ENCODE data around the gene NOX5. TPM values are rescaled to one million over a fixed set of nuclear protein-coding genes. Genes with fewer than 3 reads are reported as not detected.

Gene NOX5
- total RNA-seq, 2 experiments from 2014 or later, result not detected

GRCh38 chr15:69025320-69025719 lies 10.8 kb downstream of the NOX5 start:
- Mint-ChIP-seq H3K36me3 (ENCODE audit: low read depth) (no peaks in the 10 kb centered on the region), H3K4me1 (ENCODE audit: low read depth) (no peaks in the 10 kb centered on the region), H3K27me3 (peaks cover 8% of the 10 kb centered on the region), H3K9me3 (no peaks in the 10 kb centered on the region), H3K27ac (no peak overlapping the region), H3K4me3 (no peak overlapping the region)
- intact Hi-C loops (cut with DNase I, micrococcal nuclease), result no loop called here
- Histone ChIP-seq H3K36me3 (ENCODE audit: insufficient read depth, low read length) (no peaks in the 10 kb centered on the region), H3K4me1 (ENCODE audit: insufficient read depth, low read length) (no peaks in the 10 kb centered on the region), H3K9me3 (ENCODE audit: control insufficient read depth in 1 of 2, insufficient read depth in 1 of 2, low read length in 2 of 2) (no peaks in the 10 kb centered on the region), H3K27me3 (ENCODE audit: control insufficient read depth in 1 of 2, insufficient read depth in 2 of 2, low read length in 2 of 2) (peaks cover 3 to 4% of the 10 kb centered on the region in 2 experiments), H3K4me3 (ENCODE audit: low read length) (no peak overlapping the region), H3K27ac (ENCODE audit: low read depth in 1 of 2, low read length in 2 of 2) (no peak overlapping the region)
- no peak for TF ChIP-seq CTCF (IDR thresholded peaks at IDR 0.05)
- ATAC-seq (ENCODE audit: poor library complexity) (no peak), DNase-seq (no peak)
- CTCF ChIA-PET, result no interaction called here
- POLR2A ChIA-PET, result no interaction called here

GRCh38 chr15:69026355-69026754 lies 11.9 kb downstream of the NOX5 start:
- intact Hi-C loops (cut with DNase I, micrococcal nuclease), result no loop called here
- Histone ChIP-seq H3K9me3 (ENCODE audit: control insufficient read depth in 1 of 2, insufficient read depth in 1 of 2, low read length in 2 of 2) (no peaks in the 10 kb centered on the region), H3K36me3 (ENCODE audit: insufficient read depth, low read length) (no peaks in the 10 kb centered on the region), H3K4me3 (ENCODE audit: low read length) (no peak overlapping the region), H3K4me1 (ENCODE audit: insufficient read depth, low read length) (peaks cover 1% of the 10 kb centered on the region), H3K27ac (ENCODE audit: low read depth in 1 of 2, low read length in 2 of 2) (no peak overlapping the region), H3K27me3 (ENCODE audit: control insufficient read depth in 1 of 2, insufficient read depth in 2 of 2, low read length in 2 of 2) (peaks cover 3 to 7% of the 10 kb centered on the region in 2 experiments)
- Mint-ChIP-seq H3K9me3 (no peaks in the 10 kb centered on the region), H3K4me3 (no peak overlapping the region), H3K4me1 (ENCODE audit: low read depth) (peaks cover 4% of the 10 kb centered on the region), H3K27me3 (peaks cover 17% of the 10 kb centered on the region), H3K27ac (no peak overlapping the region), H3K36me3 (ENCODE audit: low read depth) (no peaks in the 10 kb centered on the region)
- CTCF ChIA-PET, result no interaction called here
- ATAC-seq (ENCODE audit: poor library complexity) (no peak), DNase-seq (no peak)
- POLR2A ChIA-PET, result no interaction called here
- no peak for TF ChIP-seq CTCF (IDR thresholded peaks at IDR 0.05)

GRCh38 chr15:69027976-69028518 lies 13.6 kb downstream of the NOX5 start:
- H3K4me3 ChIP-seq (ENCODE audit: low read length), result no peak overlapping the region
- no peak for DNase-seq

More at GRCh38 chr15:69027976-69028518, 13.6 kb downstream of the NOX5 start:
- intact Hi-C loops (cut with DNase I, micrococcal nuclease), result no loop called here
- TF ChIP-seq CTCF (IDR thresholded peaks at IDR 0.05), result no peak
- no peak overlapping the region for H3K4me3 Mint-ChIP-seq
- peaks cover 9% of the 10 kb centered on the region for H3K4me1 Mint-ChIP-seq (ENCODE audit: low read depth)
- CTCF ChIA-PET, result no interaction called here
- H3K27me3 Mint-ChIP-seq, result peaks cover 17% of the 10 kb centered on the region
- H3K9me3 Mint-ChIP-seq, result no peaks in the 10 kb centered on the region
- Histone ChIP-seq H3K36me3 (ENCODE audit: insufficient read depth, low read length) (no peaks in the 10 kb centered on the region), H3K27me3 (ENCODE audit: control insufficient read depth in 1 of 2, insufficient read depth in 2 of 2, low read length in 2 of 2) (peaks cover 3 to 13% of the 10 kb centered on the region in 2 experiments), H3K9me3 (ENCODE audit: control insufficient read depth in 1 of 2, insufficient read depth in 1 of 2, low read length in 2 of 2) (no peaks in the 10 kb centered on the region), H3K27ac (ENCODE audit: low read depth in 1 of 2, low read length in 2 of 2) (no peak overlapping the region), H3K4me1 (ENCODE audit: insufficient read depth, low read length) (peaks cover 6% of the 10 kb centered on the region)
- H3K27ac Mint-ChIP-seq, result no peak overlapping the region
- no peak for ATAC-seq (ENCODE audit: poor library complexity)
- H3K36me3 Mint-ChIP-seq (ENCODE audit: low read depth), result no peaks in the 10 kb centered on the region
- POLR2A ChIA-PET, result no interaction called here

Measured in CD4-positive, alpha-beta T cell (primary cell).